Smooth muscle cell (in vitro differentiated cells): ENCODE results near the gene LYPD1. TPM values are rescaled to one million over a fixed set of nuclear protein-coding genes. Genes with fewer than 3 reads are reported as not detected.

Experiments
- DNase-seq: peaks from one replicate; lab custom pipeline; 2025; ENCODE audit not compliant: unreplicated experiment; lab: John Stamatoyannopoulos, UW
- H2AFZ ChIP-seq: fragments of 200-600 bp; sonication (generic); 2 replicates; pipeline ENCODE4 v1.6.0; 2016; ENCODE audit warnings: antibody characterized with exemption, low read depth, mild to moderate bottlenecking
- H3F3A ChIP-seq: fragments of 200-600 bp; sonication (generic); 2 replicates; pipeline ENCODE4 v1.6.0; 2017; ENCODE audit warnings: antibody characterized with exemption, low read depth
- H3K27ac ChIP-seq: fragments of 200-600 bp; sonication (generic); 2 replicates; pipeline ENCODE4 v1.5.1; 2016; ENCODE audit warnings: low read depth, mild to moderate bottlenecking
- H3K27me3 ChIP-seq: fragments of 200-600 bp; sonication (generic); 2 replicates; pipeline ENCODE4 v1.6.1; 2016; ENCODE audit warnings: low read depth, mild to moderate bottlenecking
- H3K36me3 ChIP-seq: fragments of 200-600 bp; sonication (generic); 2 replicates; pipeline ENCODE4 v1.5.1; 2016; ENCODE audit warnings: low read depth
- H3K4me1 ChIP-seq: fragments of 200-600 bp; sonication (generic); 2 replicates; pipeline ENCODE4 v1.5.1; 2016; ENCODE audit warnings: low read depth
- H3K4me2 ChIP-seq: fragments of 200-600 bp; sonication (generic); 2 replicates; pipeline ENCODE4 v1.6.0; 2016; ENCODE audit warnings: mild to moderate bottlenecking
- H3K4me3 ChIP-seq: fragments of 200-600 bp; sonication (generic); 2 replicates; pipeline ENCODE4 v1.5.1; 2016; ENCODE audit warnings: mild to moderate bottlenecking
- H3K79me2 ChIP-seq: fragments of 200-600 bp; sonication (generic); 2 replicates; pipeline ENCODE4 v1.6.0; 2016; ENCODE audit warnings: low read depth, mild to moderate bottlenecking
- H3K9ac ChIP-seq: fragments of 200-600 bp; sonication (generic); 2 replicates; pipeline ENCODE4 v1.6.0; 2016; ENCODE audit warnings: low read depth
- H3K9me3 ChIP-seq: fragments of 200-600 bp; sonication (generic); replicated peaks from 2 replicates; pipeline ENCODE4 v1.5.1; 2016; ENCODE audit warnings: low read depth
- H4K20me1 ChIP-seq: fragments of 200-600 bp; sonication (generic); 2 replicates; pipeline ENCODE4 v1.6.0; 2016; ENCODE audit warnings: low read depth
- CTCF ChIP-seq: fragments of 200-600 bp; sonication (generic); IDR thresholded peaks from 2 replicates; pipeline ENCODE4 v1.5.1; 2017; ENCODE audit warnings: borderline replicate concordance, mild to moderate bottlenecking, antibody characterized with exemption; ENCODE audit not compliant: insufficient read depth, poor library complexity, severe bottlenecking
- WGBS: methylation state at CpG from one replicate; pipeline ENCODE4 v1.1.7; 2016; ENCODE audit warnings: low lambda C conversion rate; 5-methylcytosine and 5-hydroxymethylcytosine counted together
- polyA plus RNA-seq: library from polyadenylated mRNA; unstranded; fragments of >200 nt; fragmentation: Nextera tagmentation; extraction: Ambion mirVana; gene quantifications from 2 replicates; pipeline ENCODE4 v1.2.1, GENCODE V29; 2016
- total RNA-seq: library from RNA; depleted of rRNA; stranded (reverse); fragments of >200 nt; gene quantifications from 2 replicates; pipeline ENCODE4 v1.2.3, GENCODE V29; 2014

LYPD1 gene
- total and polyA plus RNA-seq, 2 experiments from 2014 or later = 2.5 to 5.3 TPM

GRCh38 chr2:132681766-132682165, 11.8 kb upstream of the LYPD1 start:
- WGBS = 90% methylated on average over 1 of the region's 1 CpG
- Histone ChIP-seq H3K27me3 (no peaks in the 10 kb centered on the region), H3K4me3 (no peak overlapping the region), H3F3A (no peaks in the 10 kb centered on the region), H2AFZ (no peak overlapping the region), H3K27ac (no peak overlapping the region), H3K79me2 (no peaks in the 10 kb centered on the region), H4K20me1 (no peaks in the 10 kb centered on the region), H3K9ac (no peak overlapping the region), H3K4me2 (no peak overlapping the region), H3K4me1 (no peaks in the 10 kb centered on the region), H3K9me3 (no peaks in the 10 kb centered on the region), H3K36me3 (no peaks in the 10 kb centered on the region)
- TF ChIP-seq CTCF = no peak
- no peak for DNase-seq

- Histone ChIP-seq H2AFZ (no peak overlapping the region), H3K4me1 (no peaks in the 10 kb centered on the region)
- 83% methylated on average over 3 of the region's 3 CpGs for WGBS
Observed at GRCh38 chr2:132680544-132680943, 10.5 kb upstream of the LYPD1 start.

GRCh38 chr2:132678483-132678882, 8.5 kb upstream of the LYPD1 start:
- H2AFZ ChIP-seq = no peak overlapping the region
- no peaks in the 10 kb centered on the region for H3K4me1 ChIP-seq
- H3F3A ChIP-seq = no peaks in the 10 kb centered on the region
- H3K27ac ChIP-seq = peak overlapping the region; percentile 29
- no peaks in the 10 kb centered on the region for H3K79me2 ChIP-seq
- TF ChIP-seq CTCF = no peak
- no peaks in the 10 kb centered on the region for H3K9me3 ChIP-seq
- 65% methylated on average over 2 of the region's 2 CpGs for WGBS
- H3K9ac ChIP-seq = no peak overlapping the region
- DNase-seq = no peak
- H3K27me3 ChIP-seq = no peaks in the 10 kb centered on the region
- H3K4me3 ChIP-seq = no peak overlapping the region
- H3K4me2 ChIP-seq = no peak overlapping the region
- no peaks in the 10 kb centered on the region for H4K20me1 ChIP-seq
- no peaks in the 10 kb centered on the region for H3K36me3 ChIP-seq

More at GRCh38 chr2:132680544-132680943, 10.5 kb upstream of the LYPD1 start:
- Histone ChIP-seq H3K36me3 (no peaks in the 10 kb centered on the region), H3K9me3 (no peaks in the 10 kb centered on the region), H3K9ac (no peak overlapping the region), H4K20me1 (no peaks in the 10 kb centered on the region), H3K4me2 (no peak overlapping the region), H3F3A (no peaks in the 10 kb centered on the region), H3K4me3 (no peak overlapping the region), H3K27me3 (no peaks in the 10 kb centered on the region), H3K79me2 (no peaks in the 10 kb centered on the region), H3K27ac (no peak overlapping the region)
- DNase-seq = no peak
- TF ChIP-seq CTCF = no peak

GRCh38 chr2:132677661-132678060, 7.7 kb upstream of the LYPD1 start:
- H3K36me3 ChIP-seq = no peaks in the 10 kb centered on the region
- H3K79me2 ChIP-seq = no peaks in the 10 kb centered on the region
- peak overlapping the region; percentile 32 for H3K4me2 ChIP-seq
- DNase-seq = no peak
- no peaks in the 10 kb centered on the region for H3K4me1 ChIP-seq
- 39% methylated on average over 5 of the region's 5 CpGs for WGBS
- H4K20me1 ChIP-seq = no peaks in the 10 kb centered on the region
- H2AFZ ChIP-seq = no peak overlapping the region
- H3K27ac ChIP-seq = peak overlapping the region; percentile 29
- no peaks in the 10 kb centered on the region for H3K9me3 ChIP-seq
- no peak overlapping the region for H3K9ac ChIP-seq
- H3K27me3 ChIP-seq = no peaks in the 10 kb centered on the region
- H3F3A ChIP-seq = no peaks in the 10 kb centered on the region
- no peak overlapping the region for H3K4me3 ChIP-seq
- no peak for TF ChIP-seq CTCF
